H9 (cell line): ENCODE results near the gene HEXD. TPM values are rescaled to one million over a fixed set of nuclear protein-coding genes. Genes with fewer than 3 reads are reported as not detected.

Source experiments
- DNase-seq: peaks from one replicate; pipeline ENCODE4 v3.0.0-alpha.2; 2017
- H2AFZ ChIP-seq: one replicate; pipeline ENCODE4 v1.6.1; 2013; ENCODE audit warnings: mild to moderate bottlenecking, low read length, control low read depth, moderate library complexity
- H2AK5ac ChIP-seq: 2 replicates; pipeline ENCODE4 v1.6.1; 2013; ENCODE audit warnings: low read length, control low read depth, mixed read lengths; ENCODE audit not compliant: insufficient read length
- H2BK120ac ChIP-seq: one replicate; pipeline ENCODE4 v1.6.1; 2013; ENCODE audit warnings: low read depth, mild to moderate bottlenecking, low read length, control low read depth, inconsistent platforms; ENCODE audit not compliant: poor library complexity, severe bottlenecking
- H2BK12ac ChIP-seq: 2 replicates; pipeline ENCODE4 v1.6.1; 2013; ENCODE audit warnings: low read length, control low read depth, mixed read lengths, low read depth; ENCODE audit not compliant: insufficient read length
- H2BK15ac ChIP-seq: 2 replicates; pipeline ENCODE4 v1.6.1; 2013; ENCODE audit warnings: low read depth, low read length, control low read depth
- H2BK20ac ChIP-seq: one replicate; pipeline ENCODE4 v1.6.1; 2013; ENCODE audit warnings: low read depth, mild to moderate bottlenecking, low read length, control low read depth, inconsistent platforms; ENCODE audit not compliant: poor library complexity, severe bottlenecking
- H2BK5ac ChIP-seq: 2 replicates; pipeline ENCODE4 v1.6.1; 2013; ENCODE audit warnings: low read length, control low read depth, mixed read lengths; ENCODE audit not compliant: insufficient read length
- H3K14ac ChIP-seq: 2 replicates; pipeline ENCODE4 v1.6.1; 2013; ENCODE audit warnings: low read length, control low read depth; ENCODE audit not compliant: insufficient read depth
- H3K18ac ChIP-seq: 2 replicates; pipeline ENCODE4 v1.6.1; 2013; ENCODE audit warnings: low read depth, mild to moderate bottlenecking, mixed read lengths, low read length, control low read depth; ENCODE audit not compliant: insufficient read length
- H3K23ac ChIP-seq: 2 replicates; pipeline ENCODE4 v1.6.1; 2013; ENCODE audit warnings: low read length, control low read depth, mixed read lengths, low read depth; ENCODE audit not compliant: insufficient read length
- H3K23me2 ChIP-seq: 2 replicates; pipeline ENCODE4 v1.6.1; 2013; ENCODE audit warnings: low read depth, mild to moderate bottlenecking, mixed read lengths, low read length, control low read depth; ENCODE audit not compliant: insufficient read length, poor library complexity, severe bottlenecking
- H3K27ac ChIP-seq: 2 replicates; pipeline ENCODE4 v1.5.1; 2013; ENCODE audit warnings: low read length, control low read depth, mixed read lengths, low read depth; ENCODE audit not compliant: insufficient read length
- H3K27me3 ChIP-seq: 2 replicates; pipeline ENCODE4 v1.6.1; 2013; ENCODE audit warnings: low read length, control low read depth, inconsistent platforms; ENCODE audit not compliant: insufficient read depth
- H3K4ac ChIP-seq: 2 replicates; pipeline ENCODE4 v1.6.1; 2013; ENCODE audit warnings: low read depth, mild to moderate bottlenecking, control low read depth, inconsistent platforms, low read length, moderate library complexity
- H3K4me1 ChIP-seq: 2 replicates; pipeline ENCODE4 v1.6.1; 2013; ENCODE audit warnings: low read length, control low read depth, inconsistent platforms; ENCODE audit not compliant: insufficient read depth
- H3K4me2 ChIP-seq: 2 replicates; pipeline ENCODE4 v1.6.1; 2013; ENCODE audit warnings: low read length, control low read depth, mixed read lengths; ENCODE audit not compliant: insufficient read length, insufficient read depth
- H3K56ac ChIP-seq: 2 replicates; pipeline ENCODE4 v1.6.1; 2013; ENCODE audit warnings: low read depth, mild to moderate bottlenecking, mixed read lengths, low read length, control low read depth; ENCODE audit not compliant: insufficient read length
- H3K79me1 ChIP-seq: 2 replicates; pipeline ENCODE4 v1.6.1; 2013; ENCODE audit warnings: low read depth, mild to moderate bottlenecking, moderate library complexity, low read length, control low read depth, inconsistent platforms; ENCODE audit not compliant: insufficient read depth, poor library complexity, severe bottlenecking
- H3K79me2 ChIP-seq: 2 replicates; pipeline ENCODE4 v1.6.1; 2013; ENCODE audit warnings: low read length, control low read depth, inconsistent platforms; ENCODE audit not compliant: insufficient read depth
- H3K9ac ChIP-seq: 2 replicates; pipeline ENCODE4 v1.6.1; 2013; ENCODE audit warnings: low read length, control low read depth, mixed read lengths; ENCODE audit not compliant: insufficient read length; ENCODE audit errors: extremely low read depth
- H3K9me3 ChIP-seq: one replicate; pipeline ENCODE4 v1.6.1; 2013; ENCODE audit warnings: low read depth, low read length, inconsistent platforms; ENCODE audit not compliant: control insufficient read depth
- H3T11ph ChIP-seq: one replicate; pipeline ENCODE4 v1.6.1; 2013; ENCODE audit warnings: mild to moderate bottlenecking, low read length, control low read depth, inconsistent platforms
- H4K20me1 ChIP-seq: one replicate; pipeline ENCODE4 v1.6.1; 2013; ENCODE audit not compliant: control insufficient read depth, insufficient read length, insufficient read depth
- H4K5ac ChIP-seq: 2 replicates; pipeline ENCODE4 v1.6.1; 2013; ENCODE audit warnings: low read depth, mild to moderate bottlenecking, mixed read lengths, low read length, control low read depth; ENCODE audit not compliant: insufficient read length
- H4K8ac ChIP-seq: replicated peaks from 2 replicates; pipeline ENCODE4 v1.6.1; 2013; ENCODE audit warnings: low read length, control low read depth, mixed read lengths, low read depth; ENCODE audit not compliant: insufficient read length
- H4K91ac ChIP-seq: 2 replicates; pipeline ENCODE4 v1.6.1; 2013; ENCODE audit warnings: low read depth, mild to moderate bottlenecking, moderate library complexity, mixed read lengths, low read length, control low read depth; ENCODE audit not compliant: insufficient read length
- H3K27ac Mint-ChIP-seq, 3 experiments: 2 replicates in 2 of 3; 3 replicates in 1 of 3; pipeline ENCODE4 v1.8.0; 2020 to 2021; ENCODE audit warnings: mixed read lengths in 3 of 3, mild to moderate bottlenecking in 1 of 3, moderate library complexity in 1 of 3
- H3K27me3 Mint-ChIP-seq: 2 replicates; pipeline ENCODE4 v1.8.0; 2021; ENCODE audit warnings: low read depth, mild to moderate bottlenecking, moderate library complexity, mixed read lengths
- H3K36me3 Mint-ChIP-seq, 3 experiments: 2 replicates in 2 of 3; 3 replicates in 1 of 3; pipeline ENCODE4 v1.8.0; 2020 to 2021; ENCODE audit warnings: low read depth in 3 of 3, mixed read lengths in 3 of 3; ENCODE audit not compliant: insufficient read depth in 1 of 3
- H3K4me1 Mint-ChIP-seq, 2 experiments: 2 replicates each; pipeline ENCODE4 v1.8.0; 2020; ENCODE audit warnings: mixed read lengths in 2 of 2
- H3K4me3 Mint-ChIP-seq, 2 experiments: 2 replicates in 1 of 2; 3 replicates in 1 of 2; pipeline ENCODE4 v1.8.0; 2020 to 2021; ENCODE audit warnings: mild to moderate bottlenecking in 2 of 2, mixed read lengths in 2 of 2, moderate library complexity in 1 of 2
- H3K9me3 Mint-ChIP-seq, 2 experiments: 2 replicates in 1 of 2; 3 replicates in 1 of 2; pipeline ENCODE4 v1.8.0; 2020; ENCODE audit warnings: mild to moderate bottlenecking in 2 of 2, mixed read lengths in 2 of 2, moderate library complexity in 1 of 2
- whole genome bisulfite sequencing: extraction: QIAGEN DNeasy Blood & Tissue Kit; methylation state at CpG from one replicate; pipeline ENCODE4 v1.1.7; 2013; ENCODE audit warnings: missing lambda C conversion rate, low lambda C conversion rate, mixed read lengths; ENCODE audit not compliant: insufficient read length; ENCODE audit errors: extremely low coverage; 5-methylcytosine and 5-hydroxymethylcytosine counted together
- total RNA-seq: library from RNA; stranded (reverse); gene quantifications from 2 replicates; pipeline ENCODE4 v1.2.1, GENCODE V29; 2021
- TF ChIP-seq, protein P1 (sequence below): fragments of 200-600 bp; sonication (generic); conservative IDR thresholded peaks from 3 replicates; pipeline ENCODE4 v1.8.0; 2021; ENCODE audit warnings: antibody characterized with exemption, mild to moderate bottlenecking

HEXD gene
- total RNA-seq, 1 experiment from 2014 or later: 23.2 TPM

DNA sequence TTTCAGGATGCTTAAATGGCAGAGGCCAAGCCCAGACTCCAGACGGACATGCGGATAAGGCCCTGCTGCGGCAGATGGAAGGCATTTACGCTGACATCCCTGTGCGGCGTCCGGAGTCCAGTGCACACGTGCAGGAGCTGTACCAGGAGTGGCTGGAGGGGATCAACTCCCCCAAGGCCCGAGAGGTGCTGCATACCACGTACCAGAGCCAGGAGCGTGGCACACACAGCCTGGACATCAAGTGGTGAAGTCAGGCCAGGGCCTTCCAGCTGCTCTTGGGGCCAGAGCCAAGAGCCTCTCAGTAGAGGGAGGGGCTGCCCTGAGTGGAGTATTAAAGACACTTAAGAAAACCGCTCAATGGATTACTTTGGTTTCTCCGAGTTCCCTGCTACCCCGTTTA is 69.8 kb downstream of the HEXD start:
- Mint-ChIP-seq H3K36me3 (peaks cover 22 to 61% (median 55%) of the 10 kb centered on the region in 3 experiments), H3K4me3 (no peak overlapping the region), H3K9me3 (no peaks in the 10 kb centered on the region), H3K27me3 (no peaks in the 10 kb centered on the region), H3K27ac (no peak overlapping the region), H3K4me1 (no peaks in the 10 kb centered on the region)
- no peak overlapping the region for H4K91ac ChIP-seq
- H3K23ac ChIP-seq: no peak overlapping the region
- H3K18ac ChIP-seq: no peak overlapping the region
- no peak overlapping the region for H2AK5ac ChIP-seq
- no peak overlapping the region for H3K4ac ChIP-seq
- H3K4me1 ChIP-seq: no peaks in the 10 kb centered on the region
- no peak overlapping the region for H4K8ac ChIP-seq
- no peak overlapping the region for H3K56ac ChIP-seq
- H4K20me1 ChIP-seq: peaks cover 3% of the 10 kb centered on the region
- no peak overlapping the region for H3K4me2 ChIP-seq
- H4K5ac ChIP-seq: no peak overlapping the region
- H2BK120ac ChIP-seq: no peak overlapping the region
- H3K9me3 ChIP-seq: no peaks in the 10 kb centered on the region
- DNase-seq: no peak
- H2BK12ac ChIP-seq: no peak overlapping the region
- H3T11ph ChIP-seq: no peak overlapping the region
- no peaks in the 10 kb centered on the region for H3K79me1 ChIP-seq
- H3K79me2 ChIP-seq: no peaks in the 10 kb centered on the region
- H2AFZ ChIP-seq: no peak overlapping the region
- TF ChIP-seq, protein P1, sequence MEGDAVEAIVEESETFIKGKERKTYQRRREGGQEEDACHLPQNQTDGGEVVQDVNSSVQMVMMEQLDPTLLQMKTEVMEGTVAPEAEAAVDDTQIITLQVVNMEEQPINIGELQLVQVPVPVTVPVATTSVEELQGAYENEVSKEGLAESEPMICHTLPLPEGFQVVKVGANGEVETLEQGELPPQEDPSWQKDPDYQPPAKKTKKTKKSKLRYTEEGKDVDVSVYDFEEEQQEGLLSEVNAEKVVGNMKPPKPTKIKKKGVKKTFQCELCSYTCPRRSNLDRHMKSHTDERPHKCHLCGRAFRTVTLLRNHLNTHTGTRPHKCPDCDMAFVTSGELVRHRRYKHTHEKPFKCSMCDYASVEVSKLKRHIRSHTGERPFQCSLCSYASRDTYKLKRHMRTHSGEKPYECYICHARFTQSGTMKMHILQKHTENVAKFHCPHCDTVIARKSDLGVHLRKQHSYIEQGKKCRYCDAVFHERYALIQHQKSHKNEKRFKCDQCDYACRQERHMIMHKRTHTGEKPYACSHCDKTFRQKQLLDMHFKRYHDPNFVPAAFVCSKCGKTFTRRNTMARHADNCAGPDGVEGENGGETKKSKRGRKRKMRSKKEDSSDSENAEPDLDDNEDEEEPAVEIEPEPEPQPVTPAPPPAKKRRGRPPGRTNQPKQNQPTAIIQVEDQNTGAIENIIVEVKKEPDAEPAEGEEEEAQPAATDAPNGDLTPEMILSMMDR: no peak
- WGBS: no CpG with 5 or more reads among the region's 14 CpGs
- no peaks in the 10 kb centered on the region for H3K27me3 ChIP-seq
- no peak overlapping the region for H3K9ac ChIP-seq
- no peak overlapping the region for H2BK15ac ChIP-seq
- H2BK20ac ChIP-seq: no peak overlapping the region
- no peak overlapping the region for H2BK5ac ChIP-seq
- no peak overlapping the region for H3K14ac ChIP-seq
- H3K27ac ChIP-seq: no peak overlapping the region
- no peaks in the 10 kb centered on the region for H3K23me2 ChIP-seq
